ENCODE results near the gene NWD2. TPM values are rescaled to one million over a fixed set of nuclear protein-coding genes. Genes with fewer than 3 reads are reported as not detected.

NWD2 gene
- total RNA-seq, 1 experiment from 2014 or later: not detected

- no peak overlapping the region for H3K14ac ChIP-seq (ENCODE audit: insufficient read depth, low read length)
- H2AK5ac ChIP-seq (ENCODE audit: insufficient read length, low read length): no peak overlapping the region
- no peak for TF ChIP-seq CTCF (conservative IDR thresholded peaks at IDR 0.05)
- H3K23me2 ChIP-seq (ENCODE audit: insufficient read length, low read depth, low read length, poor library complexity, severe bottlenecking): no peaks in the 10 kb centered on the region
- H4K5ac ChIP-seq (ENCODE audit: insufficient read length, low read depth, low read length): no peak overlapping the region
- no peak overlapping the region for H2AFZ ChIP-seq (ENCODE audit: low read length)
- H3K9me3 Mint-ChIP-seq: peaks cover 5 to 7% of the 10 kb centered on the region in 2 experiments; a peak in 3 of 5 replicates
- no peak overlapping the region for H2BK5ac ChIP-seq (ENCODE audit: insufficient read length, low read length)
- no peak for DNase-seq
- H3K79me1 ChIP-seq (ENCODE audit: insufficient read depth, low read depth, low read length, poor library complexity, severe bottlenecking): no peaks in the 10 kb centered on the region
- peaks cover 0 to 2% (median 0%) of the 10 kb centered on the region in 3 experiments; a peak in 3 of 7 replicates for H3K36me3 Mint-ChIP-seq (ENCODE audit: insufficient read depth in 1 of 3, low read depth in 3 of 3)
- no peaks in the 10 kb centered on the region for H3K27me3 Mint-ChIP-seq (ENCODE audit: low read depth)
- H3K23ac ChIP-seq (ENCODE audit: insufficient read length, low read depth, low read length): no peak overlapping the region
- H3K18ac ChIP-seq (ENCODE audit: insufficient read length, low read depth, low read length): no peak overlapping the region
- no peaks in the 10 kb centered on the region for H3K27me3 ChIP-seq (ENCODE audit: insufficient read depth, low read length)
- WGBS (ENCODE audit: extremely low coverage, insufficient read length, low lambda C conversion rate): no CpG with 5 or more reads among the region's 3 CpGs
- no peak overlapping the region for H4K8ac ChIP-seq (replicated peaks; ENCODE audit: insufficient read length, low read depth, low read length)
- H3K27ac ChIP-seq (ENCODE audit: insufficient read length, low read depth, low read length): no peak overlapping the region
- H3K79me2 ChIP-seq (ENCODE audit: insufficient read depth, low read length): no peaks in the 10 kb centered on the region
- no peak overlapping the region for H2BK120ac ChIP-seq (ENCODE audit: low read depth, low read length, poor library complexity, severe bottlenecking)
- H3K4ac ChIP-seq (ENCODE audit: low read depth, low read length): no peak overlapping the region
- no peak overlapping the region for H3K4me2 ChIP-seq (ENCODE audit: insufficient read depth, insufficient read length, low read length)
- H3K56ac ChIP-seq (ENCODE audit: insufficient read length, low read depth, low read length): no peak overlapping the region
- H3K9me3 ChIP-seq (ENCODE audit: control insufficient read depth, low read depth, low read length): no peaks in the 10 kb centered on the region
- no peak overlapping the region for H3K27ac Mint-ChIP-seq
- H3K9ac ChIP-seq (ENCODE audit: extremely low read depth, insufficient read length, low read length): no peak overlapping the region
- no peak overlapping the region for H2BK20ac ChIP-seq (ENCODE audit: low read depth, low read length, poor library complexity, severe bottlenecking)
- no peak overlapping the region for H2BK12ac ChIP-seq (ENCODE audit: insufficient read length, low read depth, low read length)
- H3T11ph ChIP-seq (ENCODE audit: low read length): no peak overlapping the region
- peaks cover 2 to 5% of the 10 kb centered on the region in 2 experiments for H3K4me1 Mint-ChIP-seq
- no peak overlapping the region for H4K91ac ChIP-seq (ENCODE audit: insufficient read length, low read depth, low read length)
- 0 out of 2 replicates have a peak, but pooled peaks cover 2% of the 10 kb centered on the region for H3K4me1 ChIP-seq (ENCODE audit: insufficient read depth, low read length)
- no peaks in the 10 kb centered on the region for H4K20me1 ChIP-seq (ENCODE audit: control insufficient read depth, insufficient read depth, insufficient read length)
- no peak overlapping the region for H2BK15ac ChIP-seq (ENCODE audit: low read depth, low read length)
- H3K4me3 Mint-ChIP-seq: no peak overlapping the region
These were observed 72.6 kb downstream of the NWD2 start for GRCh38 chr4:37317104-37317643.

Data from H9 (cell line).